B cell (primary cell): ENCODE results near the gene TFAP2A.

Source experiments
- EZH2 ChIP-seq: IDR thresholded peaks from 2 replicates; pipeline ENCODE4 v1.6.1; 2012; ENCODE audit warnings: borderline replicate concordance, low read depth, mild to moderate bottlenecking, moderate library complexity, low read length; ENCODE audit not compliant: insufficient read depth, poor library complexity, severe bottlenecking
- TF ChIP-seq, protein P1 (sequence below): fragments of 200-600 bp; IDR thresholded peaks from one replicate; pipeline ENCODE4 v1.8.0; 2022; ENCODE audit warnings: antibody characterized with exemption, mild to moderate bottlenecking

GRCh38 chr6:10381830-10382208 is 33.1 kb downstream of the TFAP2A start:
- TF ChIP-seq, protein P1, sequence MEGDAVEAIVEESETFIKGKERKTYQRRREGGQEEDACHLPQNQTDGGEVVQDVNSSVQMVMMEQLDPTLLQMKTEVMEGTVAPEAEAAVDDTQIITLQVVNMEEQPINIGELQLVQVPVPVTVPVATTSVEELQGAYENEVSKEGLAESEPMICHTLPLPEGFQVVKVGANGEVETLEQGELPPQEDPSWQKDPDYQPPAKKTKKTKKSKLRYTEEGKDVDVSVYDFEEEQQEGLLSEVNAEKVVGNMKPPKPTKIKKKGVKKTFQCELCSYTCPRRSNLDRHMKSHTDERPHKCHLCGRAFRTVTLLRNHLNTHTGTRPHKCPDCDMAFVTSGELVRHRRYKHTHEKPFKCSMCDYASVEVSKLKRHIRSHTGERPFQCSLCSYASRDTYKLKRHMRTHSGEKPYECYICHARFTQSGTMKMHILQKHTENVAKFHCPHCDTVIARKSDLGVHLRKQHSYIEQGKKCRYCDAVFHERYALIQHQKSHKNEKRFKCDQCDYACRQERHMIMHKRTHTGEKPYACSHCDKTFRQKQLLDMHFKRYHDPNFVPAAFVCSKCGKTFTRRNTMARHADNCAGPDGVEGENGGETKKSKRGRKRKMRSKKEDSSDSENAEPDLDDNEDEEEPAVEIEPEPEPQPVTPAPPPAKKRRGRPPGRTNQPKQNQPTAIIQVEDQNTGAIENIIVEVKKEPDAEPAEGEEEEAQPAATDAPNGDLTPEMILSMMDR = no peak
- no peak for TF ChIP-seq EZH2
